ENCODE results near the gene TMEM255B.
"Not testable (repeated sequence)": the region's sequence is repeated elsewhere in the genome, so short reads cannot be mapped to it uniquely, and the experiment has no call there.

DNA sequence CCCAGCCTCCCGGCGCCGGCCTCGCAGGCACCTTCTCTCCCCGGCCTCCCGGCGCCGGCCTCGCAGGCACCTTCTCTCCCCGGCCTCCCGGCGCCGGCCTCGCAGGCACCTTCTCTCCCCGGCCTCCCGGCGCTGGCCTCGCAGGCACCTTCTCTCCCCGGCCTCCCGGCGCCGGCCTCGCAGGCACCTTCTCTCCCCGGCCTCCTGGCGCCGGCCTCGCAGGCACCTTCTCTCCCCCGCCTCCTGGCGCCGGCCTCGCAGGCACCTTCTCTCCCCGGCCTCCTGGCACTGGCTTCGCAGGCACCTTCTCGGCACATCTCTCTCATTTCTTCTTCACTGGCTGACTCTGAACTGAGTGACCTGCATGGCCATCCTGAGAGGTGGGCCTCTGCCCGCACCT, 67.4 kb downstream of the TMEM255B start:
- TF ChIP-seq CTCF (conservative IDR thresholded peaks at IDR 0.05; ENCODE audit: low read length); EZH2phosphoT487 (IDR thresholded peaks at IDR 0.05; ENCODE audit: borderline replicate concordance): not testable (repeated sequence)
